ENCODE data around the gene IMPDH1.

DNA sequence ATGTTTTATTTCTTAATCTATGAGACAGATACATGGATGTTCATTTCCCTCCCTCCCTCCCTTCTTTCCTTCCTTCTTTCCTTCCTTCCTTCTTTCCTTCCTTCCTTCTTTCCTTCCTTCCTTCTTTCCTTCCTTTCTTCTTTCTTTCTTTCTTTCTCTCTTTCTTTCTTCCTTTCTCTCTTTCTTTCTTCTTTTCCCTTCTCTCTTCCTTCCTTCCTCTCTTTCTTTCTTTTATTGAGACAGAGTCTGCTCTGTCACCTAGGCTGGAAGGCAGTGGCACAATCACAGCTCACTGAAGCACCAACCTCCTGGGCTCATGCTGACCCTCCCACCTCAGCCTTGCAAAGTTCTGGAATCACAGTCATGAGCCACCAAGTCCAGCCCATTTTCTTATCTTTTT is 42.8 kb downstream of the IMPDH1 start:
- TF ChIP-seq, protein P1, sequence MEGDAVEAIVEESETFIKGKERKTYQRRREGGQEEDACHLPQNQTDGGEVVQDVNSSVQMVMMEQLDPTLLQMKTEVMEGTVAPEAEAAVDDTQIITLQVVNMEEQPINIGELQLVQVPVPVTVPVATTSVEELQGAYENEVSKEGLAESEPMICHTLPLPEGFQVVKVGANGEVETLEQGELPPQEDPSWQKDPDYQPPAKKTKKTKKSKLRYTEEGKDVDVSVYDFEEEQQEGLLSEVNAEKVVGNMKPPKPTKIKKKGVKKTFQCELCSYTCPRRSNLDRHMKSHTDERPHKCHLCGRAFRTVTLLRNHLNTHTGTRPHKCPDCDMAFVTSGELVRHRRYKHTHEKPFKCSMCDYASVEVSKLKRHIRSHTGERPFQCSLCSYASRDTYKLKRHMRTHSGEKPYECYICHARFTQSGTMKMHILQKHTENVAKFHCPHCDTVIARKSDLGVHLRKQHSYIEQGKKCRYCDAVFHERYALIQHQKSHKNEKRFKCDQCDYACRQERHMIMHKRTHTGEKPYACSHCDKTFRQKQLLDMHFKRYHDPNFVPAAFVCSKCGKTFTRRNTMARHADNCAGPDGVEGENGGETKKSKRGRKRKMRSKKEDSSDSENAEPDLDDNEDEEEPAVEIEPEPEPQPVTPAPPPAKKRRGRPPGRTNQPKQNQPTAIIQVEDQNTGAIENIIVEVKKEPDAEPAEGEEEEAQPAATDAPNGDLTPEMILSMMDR (conservative IDR thresholded peaks at IDR 0.05; ENCODE audit: low read length), result no peak
- no peak for TF ChIP-seq EZH2phosphoT487 (IDR thresholded peaks at IDR 0.05; ENCODE audit: borderline replicate concordance)

Measured in Loucy (cell line).